Activated CD8-positive, alpha-beta memory T cell treated with anti-CD3 and anti-CD28 coated beads, Interleukin-2, amount 50 U/mL, for 48 hours (primary cell): Measurements from ENCODE around the gene SYNPO2L.

Source experiments
- DNase-seq: peaks from one replicate; pipeline ENCODE4 v3.0.0-alpha.2; 2020

Gene SYNPO2L

GRCh38 chr10:73614720-73615119, 41.1 kb downstream of the SYNPO2L start:
- DNase-seq: no peak

DNA sequence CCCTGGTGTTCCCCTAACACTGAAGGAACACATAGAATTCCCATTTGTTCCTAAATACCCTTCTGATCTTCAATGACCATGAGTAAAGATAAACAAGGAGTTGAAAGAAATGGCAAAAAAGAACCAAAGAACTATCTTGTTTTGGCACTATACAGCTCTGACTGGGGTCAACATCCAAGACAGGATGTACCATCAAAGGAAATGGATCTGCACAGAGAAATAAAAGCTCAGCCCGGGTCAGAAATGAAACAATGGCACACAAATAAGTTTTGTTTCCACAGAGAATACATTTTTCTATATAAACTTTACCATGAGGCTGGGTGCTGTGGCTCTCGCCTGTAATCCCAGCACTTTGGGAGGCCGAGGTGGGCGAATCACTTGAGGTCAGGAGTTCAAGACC, 46.7 kb downstream of the SYNPO2L start:
- no peak for DNase-seq

GRCh38 chr10:73601486-73601921, 54.3 kb downstream of the SYNPO2L start:
- no peak for DNase-seq

GRCh38 chr10:73597346-73597745, 58.5 kb downstream of the SYNPO2L start:
- no peak for DNase-seq
